ENCODE data around the gene RAPGEF3. TPM values are rescaled to one million over a fixed set of nuclear protein-coding genes. Genes with fewer than 3 reads are reported as not detected.
A peak's percentile ranks its signal among the peaks of the same experiment; 100 is the strongest.

RAPGEF3 gene
- total RNA-seq, 1 donor from 2014 or later, result 0.62 TPM

DNA sequence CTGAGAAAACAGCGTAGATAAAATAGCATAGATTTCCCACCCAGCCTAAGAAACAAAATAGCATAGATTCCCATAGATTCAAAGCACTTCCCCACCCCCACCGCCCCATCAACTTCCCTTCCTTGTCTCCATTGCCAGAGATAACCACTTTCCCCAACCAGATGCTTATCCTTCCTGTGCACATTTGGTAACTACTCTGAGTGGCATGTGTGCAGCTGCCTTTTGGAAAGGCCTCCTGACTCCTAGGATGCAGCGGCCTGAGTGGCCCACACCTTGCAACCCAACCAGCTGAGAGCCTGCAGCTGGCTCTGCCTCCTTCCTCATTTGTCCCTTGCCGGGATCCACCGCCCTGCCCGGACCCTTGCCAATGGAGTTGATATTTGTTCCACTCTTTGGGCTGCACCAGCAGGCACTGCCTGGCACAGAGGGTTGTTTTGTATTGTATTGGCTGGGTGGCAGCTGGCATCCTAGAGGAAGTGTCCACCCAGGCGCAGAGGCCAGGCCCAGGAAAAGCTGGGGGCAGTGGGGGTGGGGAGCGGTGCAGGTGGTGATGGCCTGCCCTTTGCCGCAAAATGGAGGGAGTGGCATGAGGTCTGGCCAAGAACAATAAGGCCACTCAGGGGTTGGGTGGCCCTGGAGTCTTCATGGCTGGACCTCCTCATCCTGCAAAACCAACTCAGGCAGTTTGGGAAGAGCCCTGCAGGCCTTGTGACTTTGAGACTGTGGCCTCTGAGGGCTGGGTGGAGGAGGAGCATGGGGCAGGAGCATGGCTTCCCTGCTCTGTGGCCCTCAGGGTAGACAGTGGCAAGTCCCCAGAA, 19.3 kb upstream of the RAPGEF3 start:
- peak; percentile 53 for DNase-seq (ENCODE audit: low read depth)

DNA sequence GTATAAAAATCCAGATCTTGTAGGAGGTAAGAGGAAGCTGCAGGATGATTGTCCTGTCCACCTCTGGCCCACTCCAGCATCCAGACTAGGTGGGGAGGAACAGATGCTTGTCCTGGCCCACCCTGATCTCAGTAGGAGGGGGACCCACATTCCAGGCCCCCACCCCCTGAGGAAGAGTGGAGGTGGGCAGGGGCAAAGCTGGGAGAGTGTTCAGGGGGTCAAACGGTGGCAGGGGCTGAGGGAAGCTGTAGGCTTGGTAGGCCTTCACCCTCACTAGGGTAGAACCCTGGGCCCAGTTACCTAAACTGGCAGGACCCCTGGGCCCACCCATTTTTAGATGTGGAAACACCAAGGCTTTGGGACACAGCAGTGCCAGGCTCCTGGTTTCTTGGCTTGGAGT, 18.5 kb upstream of the RAPGEF3 start:
- DNase-seq (ENCODE audit: low read depth), result no peak

DNA sequence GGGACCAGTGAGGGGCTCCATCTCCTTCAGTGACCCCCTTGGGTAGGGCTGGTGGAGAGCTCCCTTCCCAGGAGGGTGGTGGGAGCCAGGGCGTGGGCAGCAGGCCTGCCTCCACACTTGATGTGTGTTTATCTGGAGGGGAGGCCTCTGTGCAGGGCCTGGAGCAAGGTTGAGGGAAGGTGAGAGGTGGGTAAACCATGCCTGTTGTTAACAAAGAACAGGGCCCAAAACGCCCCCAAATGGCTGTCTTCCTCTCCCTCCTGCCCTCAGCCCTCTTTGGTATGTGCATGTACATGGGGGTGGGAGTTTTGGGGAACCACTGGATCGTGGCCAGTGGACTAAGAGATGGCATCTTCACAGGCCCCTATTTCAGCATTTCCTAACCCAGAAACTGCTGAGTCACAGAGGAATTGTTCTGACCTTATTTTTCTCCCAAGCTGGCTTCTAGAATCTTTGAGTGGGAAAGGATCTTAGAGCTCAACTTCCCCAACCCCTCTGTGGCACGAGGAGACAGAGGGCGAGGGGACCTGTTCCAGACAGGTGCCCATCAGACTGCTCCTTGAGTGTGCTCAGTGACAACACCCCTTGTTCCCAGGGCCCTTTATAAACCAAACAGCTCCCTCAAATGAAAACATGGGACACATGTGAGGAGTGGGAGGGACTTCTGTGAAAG, 17.9 kb upstream of the RAPGEF3 start:
- no peak for DNase-seq (ENCODE audit: low read depth)

DNA sequence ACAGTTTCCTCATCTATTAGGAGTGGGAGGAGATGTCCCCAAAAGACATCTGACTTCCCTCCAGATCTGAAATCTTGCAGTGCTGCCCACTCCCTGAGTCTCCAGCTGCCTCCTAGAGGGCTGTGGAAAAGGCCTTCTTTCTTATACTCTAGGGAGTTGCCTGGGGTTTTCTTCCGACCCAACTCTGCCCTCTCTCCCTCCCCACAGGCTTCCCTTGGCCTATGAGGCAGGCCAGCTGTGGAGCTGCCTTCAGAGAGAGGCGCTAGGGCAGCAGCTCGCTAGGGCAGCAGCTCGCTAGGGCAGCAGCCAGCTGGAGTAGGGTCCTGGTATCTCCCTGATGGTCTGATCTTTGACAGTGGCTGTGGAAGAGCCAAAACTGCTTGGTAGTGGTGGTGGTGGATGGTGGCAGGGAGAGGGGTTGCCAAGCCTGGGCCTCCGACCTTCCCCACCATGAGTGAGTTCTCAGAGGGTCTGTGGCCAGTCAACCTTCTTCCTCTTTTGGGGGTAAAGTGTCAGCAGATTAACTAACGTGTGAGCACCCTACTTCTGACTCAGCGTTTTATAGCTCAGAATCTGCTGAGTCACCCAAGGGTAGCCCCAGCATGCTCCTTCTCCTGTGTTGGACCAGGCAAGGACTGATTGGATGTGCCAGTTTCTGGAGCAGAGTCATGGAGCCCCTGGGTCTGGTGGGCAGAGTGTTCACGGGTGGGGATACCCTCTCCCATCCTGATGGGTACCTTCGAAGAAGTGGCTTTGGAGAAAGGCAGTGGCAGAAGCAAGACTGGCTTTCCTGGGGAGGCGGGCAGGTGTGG, 16.6 kb upstream of the RAPGEF3 start:
- peak; percentile 51 for DNase-seq (ENCODE audit: low read depth)

DNA sequence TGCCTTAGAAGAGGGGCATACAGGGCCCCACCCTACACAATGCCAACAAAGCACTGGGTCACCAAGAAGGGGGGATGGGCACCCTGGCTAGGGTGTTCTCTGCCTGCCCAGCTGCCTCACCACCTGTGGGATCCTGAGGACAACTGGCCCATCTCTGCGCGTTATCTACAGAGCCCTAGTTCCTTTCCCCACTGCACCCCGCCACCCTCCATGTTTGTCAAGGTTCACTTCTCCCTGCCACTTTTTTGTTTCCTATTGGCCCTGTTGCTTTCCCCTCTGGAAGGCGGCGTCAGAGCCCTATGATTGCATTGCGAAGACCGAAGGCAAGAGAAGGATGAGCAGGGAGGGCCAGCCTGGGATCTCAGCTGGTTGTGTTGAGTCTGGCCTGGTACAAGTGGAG, 16.0 kb upstream of the RAPGEF3 start:
- no peak for DNase-seq (ENCODE audit: low read depth)

DNA sequence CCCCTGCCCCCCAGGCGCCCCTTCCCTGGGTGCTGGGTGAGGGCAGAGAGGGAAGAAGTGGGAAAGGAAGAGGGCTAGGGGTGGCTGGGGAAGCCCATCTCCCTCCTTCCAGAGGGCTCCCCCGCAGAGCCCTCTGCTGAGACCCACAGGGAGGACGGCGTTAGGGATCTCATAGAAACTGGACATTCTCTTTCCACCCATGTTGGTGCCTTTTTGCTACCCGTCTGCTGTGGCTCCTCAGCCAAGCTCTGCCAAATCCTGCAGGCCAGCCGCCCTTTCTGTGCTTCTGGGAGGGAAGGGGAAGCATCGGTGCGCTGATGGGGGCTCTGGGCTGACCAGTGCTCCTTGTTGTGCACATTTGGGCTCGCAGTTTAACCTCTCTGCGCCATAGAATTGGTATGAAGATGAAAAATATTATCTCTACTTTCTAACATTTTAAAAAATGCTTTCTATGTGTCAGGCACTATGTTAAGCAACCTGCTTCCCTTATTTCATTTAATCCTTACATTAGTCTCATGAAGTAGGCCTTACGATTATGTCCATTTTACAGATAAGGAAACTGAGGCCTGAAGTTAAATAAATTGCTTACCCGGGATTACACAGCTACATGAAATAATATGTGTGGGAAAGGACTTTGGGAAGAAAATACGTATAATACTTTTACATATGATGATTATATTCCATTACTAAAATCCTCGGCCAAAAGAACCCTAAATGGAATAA, 15.3 kb upstream of the RAPGEF3 start:
- no peak for DNase-seq (ENCODE audit: low read depth)

DNA sequence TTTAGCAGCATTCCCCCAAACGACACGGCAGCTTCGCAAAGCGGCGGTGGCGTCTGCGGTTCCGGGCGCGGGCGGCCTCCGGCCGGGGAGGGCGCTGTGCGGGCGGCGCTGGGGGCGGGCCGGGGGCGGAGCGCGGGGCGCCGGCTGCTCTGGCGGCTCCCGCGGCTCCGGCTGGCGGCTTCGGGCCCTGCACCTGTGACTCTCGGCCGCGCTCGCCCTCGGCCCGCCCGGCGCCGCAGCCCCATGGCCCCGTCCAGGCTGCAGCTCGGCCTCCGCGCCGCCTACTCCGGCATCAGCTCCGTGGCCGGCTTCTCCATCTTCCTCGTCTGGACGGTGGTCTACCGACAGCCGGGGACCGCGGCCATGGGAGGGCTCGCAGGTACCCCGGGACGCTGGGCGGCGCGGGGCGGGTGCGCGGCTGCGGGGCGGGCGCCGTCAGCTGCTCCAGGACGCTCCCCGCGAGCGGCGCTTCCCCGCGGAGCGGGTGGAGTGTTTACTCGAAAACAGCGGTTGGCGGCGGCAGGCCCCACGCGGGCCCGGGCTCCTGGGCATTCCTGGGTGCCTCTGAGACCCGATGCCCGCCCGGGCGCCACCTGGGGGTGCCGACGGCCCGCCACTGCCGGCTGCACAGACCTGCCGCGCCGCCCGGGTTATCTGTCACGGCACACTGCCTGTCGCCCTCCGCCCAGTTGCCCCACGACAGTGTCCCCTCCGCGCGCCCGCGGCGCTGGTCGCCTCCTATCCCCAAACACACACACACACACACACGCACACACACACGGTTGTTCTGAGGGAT, 14.6 kb upstream of the RAPGEF3 start, which contains the start of gene SLC48A1:
TSS of gene SLC48A1 (plus strand) at position 177 of the 796 bp plus-strand sequence. CDS start at position 244, 67 bp downstream.
- peak; percentile 66 for DNase-seq (ENCODE audit: low read depth)

DNA sequence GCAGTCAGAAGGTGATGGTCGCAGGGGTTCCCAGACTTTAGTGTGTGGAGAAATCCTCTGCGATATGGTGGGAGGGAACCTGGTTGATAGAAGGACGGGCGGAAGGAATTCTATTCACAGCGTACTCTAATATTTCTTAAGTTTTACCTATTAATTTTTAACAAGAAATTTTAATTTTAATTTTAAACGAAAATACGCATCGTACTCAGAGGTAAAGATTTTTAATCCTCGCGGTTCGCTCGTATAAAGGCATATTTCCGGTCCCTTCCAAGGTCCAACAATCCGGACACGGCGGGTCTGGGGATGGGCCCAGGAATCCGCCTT, 14.0 kb upstream of the RAPGEF3 start:
- DNase-seq (ENCODE audit: low read depth), result no peak

DNA sequence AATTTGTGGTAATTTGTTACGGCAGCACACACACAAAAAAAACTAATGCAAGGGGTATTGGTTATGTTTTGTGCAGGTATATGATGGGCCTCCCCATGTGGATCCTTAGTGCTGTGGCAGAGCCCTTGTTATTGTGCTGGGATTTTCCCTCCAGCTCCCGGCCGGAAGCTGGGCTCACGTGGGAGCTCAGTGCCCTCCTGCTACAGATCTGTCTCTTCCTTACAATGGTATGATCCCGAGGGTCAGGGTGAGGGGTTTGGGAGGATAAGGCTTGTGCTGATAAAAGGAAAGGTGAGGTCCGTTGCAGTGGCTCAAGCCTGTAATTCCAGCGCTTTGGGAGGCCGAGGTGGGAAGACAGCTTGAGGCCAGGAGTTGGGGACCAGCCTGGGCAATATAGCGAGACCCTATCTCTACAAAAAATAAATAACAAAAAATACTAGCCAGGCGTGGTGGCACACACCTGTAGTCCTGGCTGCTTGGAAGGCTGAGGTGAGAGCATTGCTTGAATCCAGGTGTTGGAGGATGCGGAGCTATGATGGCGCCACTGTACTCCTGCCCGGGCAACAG, 13.5 kb upstream of the RAPGEF3 start:
- no peak for DNase-seq (ENCODE audit: low read depth)

DNA sequence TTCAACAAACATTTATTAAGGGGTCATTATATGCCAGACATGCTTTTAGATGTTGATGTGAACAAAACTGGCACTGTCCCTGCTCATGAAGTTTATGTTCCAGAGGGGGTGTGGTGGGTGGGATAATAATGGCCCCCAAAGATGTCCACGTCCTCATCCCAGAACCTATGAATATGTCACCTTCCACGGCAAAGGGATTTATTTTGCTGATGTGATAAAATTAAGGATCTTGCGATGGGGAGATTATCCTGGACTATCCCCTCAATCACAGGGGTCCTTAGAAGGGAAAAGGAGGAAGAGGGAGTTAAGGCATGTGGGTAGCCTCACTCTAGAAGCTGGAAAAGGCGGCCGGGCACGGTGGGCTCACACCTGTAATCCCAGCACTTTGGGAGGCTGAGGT, 12.6 kb upstream of the RAPGEF3 start:
- DNase-seq (ENCODE audit: low read depth), result no peak

DNA sequence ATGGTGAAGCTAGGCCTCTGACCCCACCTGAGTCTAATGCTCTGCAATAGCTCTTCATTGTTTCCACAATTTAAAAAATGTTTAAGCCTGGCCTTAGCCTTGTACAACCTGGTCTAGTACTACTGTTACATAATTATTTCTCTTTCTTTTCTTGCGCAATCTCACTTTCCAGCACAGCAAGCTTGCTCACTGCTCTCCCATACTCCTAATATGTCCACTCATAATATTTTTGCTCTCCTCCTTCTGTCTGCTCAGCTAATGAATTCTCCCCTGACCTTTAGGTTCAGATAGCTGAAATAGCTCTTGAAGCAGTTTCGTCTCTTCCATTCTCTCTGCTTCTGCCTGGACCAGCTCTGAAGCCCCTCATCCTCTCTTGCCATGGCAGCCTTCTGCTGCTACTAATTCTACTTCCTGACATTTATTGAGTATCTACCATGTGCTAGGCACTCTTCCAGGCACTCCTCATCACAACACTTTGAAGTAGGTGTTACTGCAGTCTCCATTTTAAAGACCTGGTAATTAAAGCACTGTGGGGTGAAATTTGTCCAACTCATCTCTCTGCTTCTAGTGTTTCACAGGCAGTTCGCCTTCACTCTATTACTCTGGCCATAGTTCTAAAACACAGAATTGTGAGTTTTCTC, 11.5 kb upstream of the RAPGEF3 start:
- DNase-seq (ENCODE audit: low read depth), result no peak

DNA sequence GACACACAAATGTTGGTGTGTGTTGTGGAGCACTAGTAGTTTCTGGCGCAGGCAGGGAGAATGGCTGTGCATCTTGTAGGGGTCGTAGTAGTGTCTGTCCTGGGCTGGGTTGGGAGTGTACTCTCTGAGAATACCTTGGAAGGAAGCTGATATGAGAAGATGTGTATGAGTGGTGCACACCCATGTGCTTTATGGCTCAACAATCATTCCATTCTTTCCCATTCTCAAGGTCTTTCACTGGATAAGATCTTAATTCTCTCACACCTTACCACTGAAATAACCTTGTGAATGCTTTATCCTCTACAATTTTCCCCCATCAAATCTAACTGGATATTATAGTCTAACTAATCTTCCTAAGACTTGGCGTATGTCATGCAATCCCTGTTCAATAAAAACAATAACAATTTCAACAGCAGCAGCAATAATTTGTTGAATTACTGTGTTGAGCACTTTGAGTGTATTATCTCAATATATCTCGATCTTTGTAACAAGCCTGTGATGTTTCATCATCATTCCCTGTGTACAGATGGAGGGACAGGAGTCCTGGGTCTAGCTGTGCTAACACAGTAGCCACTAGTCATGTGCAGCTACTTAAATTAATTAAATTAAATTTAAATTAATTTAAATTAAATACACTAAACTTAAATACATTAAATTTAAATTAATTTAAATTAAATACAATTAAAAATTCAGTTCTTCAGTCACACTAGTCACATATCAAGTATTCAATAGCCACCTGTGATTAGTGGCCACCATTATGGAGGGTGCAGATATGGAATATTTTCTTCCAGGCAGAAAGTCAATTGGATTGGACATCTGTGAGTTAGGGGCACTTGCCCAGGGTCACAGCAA, 10.8 kb upstream of the RAPGEF3 start:
- DNase-seq (ENCODE audit: low read depth), result no peak

DNA sequence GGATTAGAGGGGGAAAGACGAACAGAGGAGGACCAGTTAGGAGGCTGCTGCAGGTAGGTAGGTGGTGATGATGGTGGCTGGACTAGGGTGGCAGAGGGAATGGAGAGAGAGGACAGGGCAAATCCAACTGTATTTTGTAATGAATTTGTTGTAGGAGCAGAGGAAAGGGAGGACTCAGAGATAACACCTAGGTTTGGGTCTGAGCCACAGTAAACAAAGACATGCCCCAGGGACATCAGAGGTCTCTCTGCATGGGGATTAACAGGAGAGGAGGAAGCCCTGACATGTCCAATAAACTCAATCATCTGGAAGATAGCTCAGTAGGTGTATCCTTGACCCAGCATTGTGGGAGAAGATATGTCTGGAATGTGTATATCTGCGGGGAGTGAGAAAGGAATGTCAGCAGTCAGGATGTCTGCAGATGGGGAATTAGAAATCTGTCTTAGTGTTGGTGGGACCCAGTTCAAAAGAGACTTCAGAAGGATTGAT, 9.7 kb upstream of the RAPGEF3 start:
- DNase-seq (ENCODE audit: low read depth), result no peak

DNA sequence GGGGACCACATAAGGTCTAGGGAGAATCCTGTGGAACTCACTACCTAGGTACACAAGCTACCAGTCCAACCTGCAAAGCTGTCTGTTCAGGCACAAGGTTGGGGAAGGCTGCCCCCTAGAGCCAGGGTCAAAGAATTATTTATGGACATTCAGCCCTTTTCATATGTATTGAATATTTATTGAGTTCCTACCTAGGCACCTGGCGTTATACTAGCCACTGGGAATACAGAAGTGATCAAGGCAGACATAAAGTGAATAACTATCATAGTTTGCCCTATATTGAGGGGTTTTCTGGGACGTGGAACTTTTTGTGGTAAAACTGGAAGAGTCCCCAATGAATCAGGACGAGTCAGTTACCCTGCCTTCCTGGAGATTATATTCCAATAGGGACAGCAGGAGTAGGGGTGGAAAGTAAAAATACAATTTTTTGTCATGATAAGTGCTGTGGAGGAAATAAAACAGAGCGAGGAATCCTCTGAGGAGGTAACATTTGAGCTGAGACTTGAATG, 8.6 kb upstream of the RAPGEF3 start:
- DNase-seq (ENCODE audit: low read depth), result peak; percentile 45

DNA sequence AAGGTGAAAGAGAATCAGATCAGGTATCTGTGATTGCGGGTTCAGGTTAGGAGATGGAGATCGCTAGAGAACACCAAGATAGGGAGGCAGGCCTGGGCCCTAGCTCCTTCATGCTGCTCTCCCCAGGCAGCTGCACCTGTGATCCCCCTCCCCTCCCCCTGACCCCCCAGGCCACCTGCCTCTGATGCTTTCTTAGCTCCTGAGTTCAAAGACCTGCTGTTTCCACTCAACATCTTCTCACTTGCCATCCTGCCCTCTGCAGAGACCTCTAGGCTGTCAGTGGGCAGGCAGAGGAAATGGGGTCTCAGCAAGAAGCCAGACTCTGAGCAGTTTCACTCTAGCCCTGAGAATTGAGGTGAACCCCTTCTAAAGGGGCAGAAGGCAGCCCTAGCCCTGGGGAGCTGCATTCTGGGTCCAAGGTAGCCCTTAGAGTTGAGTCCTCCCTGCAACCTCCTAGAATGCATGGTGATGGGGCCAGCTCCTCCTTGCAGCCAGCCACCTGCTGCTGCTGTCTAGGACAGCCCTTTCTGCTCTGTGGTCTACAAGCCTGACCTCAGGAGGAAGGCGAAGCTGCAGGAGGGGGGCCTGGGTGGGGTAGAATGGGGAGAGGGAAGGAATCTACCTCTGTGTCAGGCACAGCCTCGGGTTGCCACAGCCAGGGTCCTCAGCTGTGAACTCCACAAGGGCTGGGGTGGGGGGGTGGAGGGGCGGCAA, 8.0 kb upstream of the RAPGEF3 start:
- peak; percentile 48 for DNase-seq (ENCODE audit: low read depth)

DNA sequence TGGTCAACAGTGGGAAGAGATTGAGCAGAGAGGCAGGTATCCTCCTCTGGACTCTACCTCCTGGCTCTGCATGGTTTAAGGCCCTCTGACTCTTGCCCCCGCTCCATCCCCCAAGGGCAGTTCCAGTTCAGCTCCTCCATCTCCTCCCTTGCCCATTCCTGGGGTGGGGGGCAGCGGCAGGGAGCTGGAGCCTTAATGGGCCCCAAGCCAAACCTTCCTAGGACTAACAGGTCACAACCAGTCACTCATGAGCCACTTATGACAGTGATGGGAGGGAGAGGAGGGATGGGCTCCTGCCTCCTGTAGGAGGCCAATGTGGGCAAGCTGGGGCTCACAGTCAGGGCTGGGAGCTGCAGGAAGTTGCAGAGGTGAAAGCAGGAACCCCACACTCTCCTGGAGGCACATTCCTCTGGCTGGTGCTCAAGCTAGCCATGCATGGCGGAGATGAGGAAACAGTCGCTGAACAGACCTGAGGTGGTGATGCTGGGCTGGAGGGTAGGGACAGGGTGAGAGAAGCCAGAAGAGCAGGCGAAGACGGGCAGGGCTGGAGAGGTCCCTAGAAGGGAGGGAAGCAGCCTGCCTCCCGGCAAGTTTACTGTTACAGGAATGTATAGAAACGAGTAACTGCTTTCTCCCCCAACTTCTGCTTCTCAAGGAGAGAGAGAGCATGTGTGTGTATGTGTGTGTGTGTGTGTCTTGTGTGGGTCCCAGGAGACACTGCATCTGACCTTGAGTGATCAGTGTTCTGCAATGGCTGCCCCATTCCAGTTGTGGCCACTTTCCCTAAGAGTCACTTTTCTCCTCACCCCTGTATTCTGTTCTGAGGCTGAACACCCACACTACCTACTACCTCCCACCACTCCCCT, 5.0 kb upstream of the RAPGEF3 start:
- DNase-seq (ENCODE audit: low read depth), result no peak

All from myocyte (in vitro differentiated cells).